Esophagus squamous epithelium (tissue), 5 donors: ENCODE data around the gene NCKAP5. TPM values are rescaled to one million over a fixed set of nuclear protein-coding genes. Genes with fewer than 3 reads are reported as not detected.

Source experiments
- DNase-seq: peaks from one replicate; lab custom pipeline; 2025; lab: John Stamatoyannopoulos, UW
- H3K27ac ChIP-seq, 4 donors: fragments of 200-600 bp; sonication (generic); one replicate each; pipeline ENCODE4 v1.5.1; 2016 to 2019; ENCODE audit warnings: mild to moderate bottlenecking in 1 of 4
- H3K27me3 ChIP-seq, 4 donors: fragments of 200-600 bp; sonication (generic); 1 replicate in 3 of 4; 2 replicates in 1 of 4; pipeline versions ENCODE4 v1.5.1 to v1.6.0; 2017 to 2021; ENCODE audit warnings: antibody characterized with exemption in 1 of 4
- H3K36me3 ChIP-seq, 3 donors: fragments of 200-600 bp; sonication (generic); one replicate each; pipeline ENCODE4 v1.5.1; 2016 to 2019
- H3K4me1 ChIP-seq, 3 donors: fragments of 200-600 bp; sonication (generic); one replicate each; pipeline ENCODE4 v1.5.1; 2017 to 2019
- H3K4me3 ChIP-seq, 4 donors: fragments of 200-600 bp; sonication (generic); 1 replicate in 3 of 4; 2 replicates in 1 of 4; pipeline ENCODE4 v1.5.1; 2016 to 2019; ENCODE audit warnings: mild to moderate bottlenecking in 2 of 4, moderate library complexity in 1 of 4
- H3K9me3 ChIP-seq, 3 donors: fragments of 200-600 bp; sonication (generic); one replicate each; pipeline ENCODE4 v1.5.1; 2016 to 2019
- POLR2A ChIP-seq, 4 donors: fragments of 450-650 bp; IDR thresholded peaks; one replicate each; pipeline ENCODE4 v1.6.1; 2017; ENCODE audit warnings: antibody characterized with exemption in 4 of 4, mild to moderate bottlenecking in 4 of 4, moderate library complexity in 3 of 4
- WGBS, 2 donors: methylation state at CpG; one replicate each; pipeline ENCODE4 v1.1.5; 2018; 5-methylcytosine and 5-hydroxymethylcytosine counted together
- intact Hi-C: fragments of 100-400 bp; cut with DNase I; formaldehyde crosslinking; loops from one replicate; pipeline ENCODE4 v1.15.0; 2022
- total RNA-seq, 4 donors: library from RNA; depleted of rRNA; stranded (reverse); fragments of >200 nt; gene quantifications; one replicate each; pipeline ENCODE4 v1.1.0, GENCODE V29; 2016
- TF ChIP-seq, protein P1 (sequence below), 6 experiments: fragments of 450-650 bp in 4 of 6; fragments of 200-600 bp in 2 of 6; sonication (generic) in 2 of 6; IDR thresholded peaks; one replicate each; pipeline ENCODE4 v1.5.1; 2016 to 2019; ENCODE audit warnings: antibody characterized with exemption in 6 of 6, mild to moderate bottlenecking in 4 of 6, moderate library complexity in 4 of 6
- donor health status: DM: yes; HTN: yes; CAD: no.

The NCKAP5 gene
- total RNA-seq, 4 donors from 2014 or later: 4.5 to 6.9 (median 5.3) TPM

DNA sequence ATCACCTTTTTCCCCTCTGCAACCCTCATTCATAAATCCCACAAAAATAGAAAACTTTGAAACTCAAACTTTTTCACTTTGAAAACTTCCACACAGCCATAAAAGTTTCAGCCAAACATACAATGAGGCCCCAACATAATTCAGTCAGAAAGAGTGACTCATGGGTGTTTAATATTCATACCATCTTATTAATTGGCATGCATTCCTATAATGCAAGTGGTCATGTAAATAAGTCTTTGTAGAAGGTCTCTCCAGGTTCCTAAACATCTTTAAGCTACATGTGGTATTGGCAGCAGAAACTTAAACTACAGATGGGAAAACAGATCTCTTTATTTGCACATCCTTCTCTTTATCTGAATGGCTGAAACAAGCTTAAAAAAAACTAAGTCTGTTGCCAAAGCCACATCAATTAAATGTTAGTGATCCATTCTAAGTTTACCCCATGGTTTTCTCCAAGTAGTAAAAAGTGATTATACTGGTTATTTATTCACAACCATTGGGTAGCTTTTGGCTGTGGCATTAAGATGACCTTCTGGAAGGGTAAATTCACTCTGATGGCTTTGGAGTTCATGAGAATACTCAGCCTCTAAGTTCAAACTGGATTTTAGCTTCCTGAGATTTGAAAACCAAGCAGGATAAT lies 828.1 kb downstream of the NCKAP5 start:
- intact Hi-C loops: no loop called here

DNA sequence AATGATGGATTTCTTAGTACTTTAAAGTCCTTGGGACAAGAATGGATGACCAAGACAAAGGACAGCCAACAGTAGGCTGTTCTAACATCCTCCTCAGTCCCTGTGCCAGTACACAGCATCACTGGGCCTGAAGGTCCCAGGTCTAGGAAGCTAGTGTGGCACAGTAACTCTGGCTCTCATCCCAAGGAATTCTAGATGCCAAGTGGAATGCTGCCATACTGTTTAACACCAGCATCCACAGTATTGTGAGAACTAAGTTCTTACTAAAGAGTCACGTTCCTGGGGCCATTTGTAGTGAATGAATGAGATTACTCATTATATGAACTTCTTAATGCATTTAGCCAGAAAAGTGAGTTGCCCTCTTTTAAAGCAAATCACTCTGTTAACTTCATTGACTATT lies 830.0 kb downstream of the NCKAP5 start:
- H3K4me3 ChIP-seq: no peak overlapping the region
- TF ChIP-seq POLR2A (IDR thresholded peaks at IDR 0.05): no peak
- TF ChIP-seq, protein P1, sequence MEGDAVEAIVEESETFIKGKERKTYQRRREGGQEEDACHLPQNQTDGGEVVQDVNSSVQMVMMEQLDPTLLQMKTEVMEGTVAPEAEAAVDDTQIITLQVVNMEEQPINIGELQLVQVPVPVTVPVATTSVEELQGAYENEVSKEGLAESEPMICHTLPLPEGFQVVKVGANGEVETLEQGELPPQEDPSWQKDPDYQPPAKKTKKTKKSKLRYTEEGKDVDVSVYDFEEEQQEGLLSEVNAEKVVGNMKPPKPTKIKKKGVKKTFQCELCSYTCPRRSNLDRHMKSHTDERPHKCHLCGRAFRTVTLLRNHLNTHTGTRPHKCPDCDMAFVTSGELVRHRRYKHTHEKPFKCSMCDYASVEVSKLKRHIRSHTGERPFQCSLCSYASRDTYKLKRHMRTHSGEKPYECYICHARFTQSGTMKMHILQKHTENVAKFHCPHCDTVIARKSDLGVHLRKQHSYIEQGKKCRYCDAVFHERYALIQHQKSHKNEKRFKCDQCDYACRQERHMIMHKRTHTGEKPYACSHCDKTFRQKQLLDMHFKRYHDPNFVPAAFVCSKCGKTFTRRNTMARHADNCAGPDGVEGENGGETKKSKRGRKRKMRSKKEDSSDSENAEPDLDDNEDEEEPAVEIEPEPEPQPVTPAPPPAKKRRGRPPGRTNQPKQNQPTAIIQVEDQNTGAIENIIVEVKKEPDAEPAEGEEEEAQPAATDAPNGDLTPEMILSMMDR (IDR thresholded peaks at IDR 0.05): no peak
- no peaks in the 10 kb centered on the region for H3K36me3 ChIP-seq
- H3K4me1 ChIP-seq: no peaks in the 10 kb centered on the region
- no peak overlapping the region for H3K27ac ChIP-seq
- H3K27me3 ChIP-seq: no peaks in the 10 kb centered on the region
- intact Hi-C loops: no loop called here
- no peak for DNase-seq
- WGBS, 2 donors: 42 to 50% methylated on average over 1 of the region's 1 CpG
- H3K9me3 ChIP-seq: no peaks in the 10 kb centered on the region

More for the DNA sequence above, 828.1 kb downstream of the NCKAP5 start:
- Histone ChIP-seq H3K27me3 (no peaks in the 10 kb centered on the region), H3K4me1 (no peaks in the 10 kb centered on the region), H3K4me3 (no peak overlapping the region), H3K36me3 (no peaks in the 10 kb centered on the region), H3K9me3 (no peaks in the 10 kb centered on the region), H3K27ac (no peak overlapping the region)
- TF ChIP-seq, protein P1 (IDR thresholded peaks at IDR 0.05): no peak
- TF ChIP-seq POLR2A (IDR thresholded peaks at IDR 0.05): no peak
- no peak for DNase-seq

DNA sequence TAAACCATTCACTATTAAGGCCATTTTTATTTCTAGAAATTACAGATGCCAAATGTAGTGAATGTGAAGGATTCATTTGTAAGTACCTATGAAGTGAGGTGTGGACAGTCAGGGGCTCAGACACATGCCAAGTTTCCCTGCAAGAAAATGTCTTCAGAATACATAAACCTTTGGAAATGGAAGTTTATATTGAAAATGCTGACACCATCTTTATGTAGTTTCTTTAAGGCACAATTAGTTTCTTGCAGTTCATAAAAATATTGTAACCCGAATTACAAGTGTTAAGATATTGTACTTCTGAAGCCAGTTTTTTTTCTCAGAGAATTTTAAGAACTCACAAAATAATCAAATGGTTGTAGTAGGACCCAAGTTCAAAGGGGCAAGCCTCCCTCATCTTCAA lies 832.2 kb downstream of the NCKAP5 start:
- Histone ChIP-seq H3K4me3 (no peak overlapping the region), H3K36me3 (no peaks in the 10 kb centered on the region), H3K9me3 (no peaks in the 10 kb centered on the region), H3K4me1 (no peaks in the 10 kb centered on the region), H3K27me3 (no peaks in the 10 kb centered on the region), H3K27ac (no peak overlapping the region)
- intact Hi-C loops: no loop called here
- no peak for DNase-seq
- TF ChIP-seq, protein P1 (IDR thresholded peaks at IDR 0.05): no peak
- no peak for TF ChIP-seq POLR2A (IDR thresholded peaks at IDR 0.05)
- 81 to 100% methylated on average over 1 of the region's 1 CpG for WGBS, 2 donors

DNA sequence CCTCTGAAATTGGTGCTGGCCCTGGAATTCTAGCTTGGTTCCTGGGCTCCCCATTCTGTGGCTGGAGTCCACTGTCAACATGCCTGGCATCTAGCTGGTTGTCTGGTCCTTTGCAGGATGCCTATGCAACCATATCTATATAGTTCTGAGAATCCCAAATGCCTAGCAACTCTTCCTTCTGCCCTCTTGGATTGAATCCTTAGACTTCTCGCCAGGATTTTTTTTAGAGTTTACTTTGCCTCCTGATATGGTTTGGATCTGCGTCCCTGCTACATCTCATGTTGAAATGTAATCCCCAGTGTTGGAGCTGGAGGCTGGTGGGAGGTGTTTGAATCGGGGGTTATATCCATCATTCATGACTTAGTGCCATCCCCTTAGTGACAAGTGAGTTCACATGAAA lies 833.3 kb downstream of the NCKAP5 start:
- H3K4me1 ChIP-seq: no peaks in the 10 kb centered on the region
- no peaks in the 10 kb centered on the region for H3K36me3 ChIP-seq
- H3K27ac ChIP-seq: no peak overlapping the region
- TF ChIP-seq, protein P1 (IDR thresholded peaks at IDR 0.05): no peak
- no peak for TF ChIP-seq POLR2A (IDR thresholded peaks at IDR 0.05)
- no peak overlapping the region for H3K4me3 ChIP-seq
- WGBS, 2 donors: 88 to 91% methylated on average over 3 of the region's 3 CpGs
- DNase-seq: no peak
- no peaks in the 10 kb centered on the region for H3K27me3 ChIP-seq
- no peaks in the 10 kb centered on the region for H3K9me3 ChIP-seq
- intact Hi-C loops: no loop called here

DNA sequence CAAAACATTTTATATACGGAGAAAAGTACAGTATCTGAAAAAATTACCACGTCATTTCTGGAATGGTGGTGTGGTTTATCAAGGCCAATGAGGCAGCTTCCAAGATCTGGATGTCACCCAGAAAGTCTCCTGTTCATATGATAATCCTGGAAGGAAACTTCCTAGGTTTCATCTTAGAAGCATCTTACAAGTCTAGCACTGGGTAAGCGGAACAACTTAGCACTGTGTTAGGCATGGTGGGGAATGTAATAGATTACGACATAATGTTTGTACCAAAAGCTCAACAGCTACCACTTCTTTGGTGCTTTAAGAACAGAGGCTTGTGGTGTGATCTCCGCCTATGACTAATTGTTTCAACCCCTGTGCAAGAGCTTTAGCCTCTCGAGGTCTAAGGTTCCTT lies 835.2 kb downstream of the NCKAP5 start:
- H3K36me3 ChIP-seq: no peaks in the 10 kb centered on the region
- TF ChIP-seq, protein P1 (IDR thresholded peaks at IDR 0.05): no peak
- no peak for TF ChIP-seq POLR2A (IDR thresholded peaks at IDR 0.05)
- no peaks in the 10 kb centered on the region for H3K27me3 ChIP-seq
- no peak overlapping the region for H3K4me3 ChIP-seq
- no peaks in the 10 kb centered on the region for H3K9me3 ChIP-seq
- no peak for DNase-seq
- intact Hi-C loops: no loop called here
- no peaks in the 10 kb centered on the region for H3K4me1 ChIP-seq
- H3K27ac ChIP-seq: no peak overlapping the region
- 81 to 82% methylated on average over 6 of the region's 6 CpGs for WGBS, 2 donors
